ENCODE data around the gene NACAD.

GRCh38 chr7:45055594-45056219 is 33.1 kb downstream of the NACAD start:
- TF ChIP-seq, protein P1, sequence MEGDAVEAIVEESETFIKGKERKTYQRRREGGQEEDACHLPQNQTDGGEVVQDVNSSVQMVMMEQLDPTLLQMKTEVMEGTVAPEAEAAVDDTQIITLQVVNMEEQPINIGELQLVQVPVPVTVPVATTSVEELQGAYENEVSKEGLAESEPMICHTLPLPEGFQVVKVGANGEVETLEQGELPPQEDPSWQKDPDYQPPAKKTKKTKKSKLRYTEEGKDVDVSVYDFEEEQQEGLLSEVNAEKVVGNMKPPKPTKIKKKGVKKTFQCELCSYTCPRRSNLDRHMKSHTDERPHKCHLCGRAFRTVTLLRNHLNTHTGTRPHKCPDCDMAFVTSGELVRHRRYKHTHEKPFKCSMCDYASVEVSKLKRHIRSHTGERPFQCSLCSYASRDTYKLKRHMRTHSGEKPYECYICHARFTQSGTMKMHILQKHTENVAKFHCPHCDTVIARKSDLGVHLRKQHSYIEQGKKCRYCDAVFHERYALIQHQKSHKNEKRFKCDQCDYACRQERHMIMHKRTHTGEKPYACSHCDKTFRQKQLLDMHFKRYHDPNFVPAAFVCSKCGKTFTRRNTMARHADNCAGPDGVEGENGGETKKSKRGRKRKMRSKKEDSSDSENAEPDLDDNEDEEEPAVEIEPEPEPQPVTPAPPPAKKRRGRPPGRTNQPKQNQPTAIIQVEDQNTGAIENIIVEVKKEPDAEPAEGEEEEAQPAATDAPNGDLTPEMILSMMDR (IDR thresholded peaks at IDR 0.05), result no peak
- TF ChIP-seq POLR2A (IDR thresholded peaks at IDR 0.05) (no peak), POLR2AphosphoS5 (IDR thresholded peaks at IDR 0.05) (no peak)
